ENCODE results near the gene CREB3L1.

DNA sequence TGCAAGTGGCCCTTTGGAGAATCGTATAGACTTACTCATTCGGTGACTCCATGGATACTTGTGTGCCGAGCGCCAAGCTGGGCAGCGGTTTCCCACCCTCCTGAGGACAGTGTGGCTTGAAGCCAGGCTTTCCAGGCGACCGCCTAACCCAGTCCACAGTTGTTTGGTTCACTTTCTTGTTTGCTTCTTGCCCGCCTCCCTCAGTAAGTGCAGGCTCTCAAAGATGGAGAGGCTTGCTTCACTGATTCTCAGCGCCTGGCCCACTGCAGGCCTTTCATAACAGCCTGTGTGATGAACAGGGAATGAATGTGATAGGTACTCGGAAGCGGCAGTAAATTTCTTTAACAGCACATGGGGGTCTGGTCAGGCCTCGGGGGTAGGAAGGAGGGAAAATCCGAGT, 92.8 kb downstream of the CREB3L1 start:
- TF ChIP-seq, protein P1, sequence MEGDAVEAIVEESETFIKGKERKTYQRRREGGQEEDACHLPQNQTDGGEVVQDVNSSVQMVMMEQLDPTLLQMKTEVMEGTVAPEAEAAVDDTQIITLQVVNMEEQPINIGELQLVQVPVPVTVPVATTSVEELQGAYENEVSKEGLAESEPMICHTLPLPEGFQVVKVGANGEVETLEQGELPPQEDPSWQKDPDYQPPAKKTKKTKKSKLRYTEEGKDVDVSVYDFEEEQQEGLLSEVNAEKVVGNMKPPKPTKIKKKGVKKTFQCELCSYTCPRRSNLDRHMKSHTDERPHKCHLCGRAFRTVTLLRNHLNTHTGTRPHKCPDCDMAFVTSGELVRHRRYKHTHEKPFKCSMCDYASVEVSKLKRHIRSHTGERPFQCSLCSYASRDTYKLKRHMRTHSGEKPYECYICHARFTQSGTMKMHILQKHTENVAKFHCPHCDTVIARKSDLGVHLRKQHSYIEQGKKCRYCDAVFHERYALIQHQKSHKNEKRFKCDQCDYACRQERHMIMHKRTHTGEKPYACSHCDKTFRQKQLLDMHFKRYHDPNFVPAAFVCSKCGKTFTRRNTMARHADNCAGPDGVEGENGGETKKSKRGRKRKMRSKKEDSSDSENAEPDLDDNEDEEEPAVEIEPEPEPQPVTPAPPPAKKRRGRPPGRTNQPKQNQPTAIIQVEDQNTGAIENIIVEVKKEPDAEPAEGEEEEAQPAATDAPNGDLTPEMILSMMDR (IDR thresholded peaks at IDR 0.05 in 8 of 11, conservative IDR thresholded peaks at IDR 0.05 in 3 of 11), result no peak
- TF ChIP-seq POLR2A (IDR thresholded peaks at IDR 0.05), result no peak
